HL-60 (cell line): ENCODE data around the gene AP3M1.

Experiments
- CTCF ChIP-seq: IDR thresholded peaks from one replicate; pipeline ENCODE4 v1.5.1; 2011; ENCODE audit warnings: low read length, control low read depth, inconsistent platforms; ENCODE audit not compliant: insufficient read depth
- GABPA ChIP-seq: IDR thresholded peaks from 2 replicates; pipeline ENCODE4 v1.6.1; 2012; ENCODE audit warnings: low read depth
- SPI1 ChIP-seq: IDR thresholded peaks from 2 replicates; pipeline ENCODE4 v1.6.1; 2012; ENCODE audit warnings: low read depth, mild to moderate bottlenecking, borderline replicate concordance

- TF ChIP-seq CTCF: no peak
- no peak for TF ChIP-seq SPI1
- TF ChIP-seq GABPA: no peak
Measured at GRCh38 chr10:74194999-74195398, 44.4 kb upstream of the AP3M1 start.
